Endothelial cell of umbilical vein (primary cell): Measurements from ENCODE around the gene MYO1G. TPM values are rescaled to one million over a fixed set of nuclear protein-coding genes. Genes with fewer than 3 reads are reported as not detected.
A peak's percentile ranks its signal among the peaks of the same experiment; 100 is the strongest.

ENCODE experiments used
- BruUV-seq: library from RNA; stranded (reverse); fragments of 400-500 nt; replicated peaks from 2 replicates; lab custom pipeline; 2021; lab: Mats Ljungman, UMichigan
- CTCF ChIA-PET: fragments of 300-600, 350-600 bp; sonication (Branson Sonifier 250); formaldehyde crosslinking; loops from one replicate; lab custom pipeline; 2021; ENCODE audit warnings: antibody characterized with exemption, inconsistent platforms; lab: Charles Lee
- POLR2A ChIA-PET: fragments of 300-600, 350-600 bp; sonication (Branson Sonifier 250); formaldehyde crosslinking; loops from one replicate; lab custom pipeline; 2021; ENCODE audit warnings: antibody characterized with exemption, inconsistent platforms; lab: Charles Lee
- DNase-seq: peaks from one replicate; pipeline ENCODE4 v3.0.0-alpha.2; 2011; ENCODE audit warnings: low read depth, low spot score
- FAIRE-seq: peaks from 2 replicates; lab custom pipeline; 2011; peaks lifted over from hg19 to GRCh38; lab: Jason Lieb, UNC
- H2AFZ ChIP-seq: 2 replicates; pipeline ENCODE4 v1.6.0; 2012; ENCODE audit warnings: low read depth, low read length, control low read depth, inconsistent platforms
- H3K27ac ChIP-seq: 2 replicates; pipeline ENCODE4 v1.5.1; 2011; ENCODE audit warnings: low read depth, mild to moderate bottlenecking, control low read depth, low read length, moderate library complexity; ENCODE audit not compliant: insufficient read depth
- H3K27me3 ChIP-seq, 2 experiments: 2 replicates each; pipeline versions ENCODE4 v1.6.0 to v1.6.1; 2011; ENCODE audit warnings: low read length in 2 of 2, mixed read lengths in 1 of 2; ENCODE audit not compliant: control insufficient read depth in 2 of 2, insufficient read depth in 2 of 2
- H3K36me3 ChIP-seq, 2 experiments: 2 replicates in 1 of 2; 3 replicates in 1 of 2; pipeline ENCODE4 v1.5.1; 2011; ENCODE audit warnings: low read length in 2 of 2, mild to moderate bottlenecking in 1 of 2, moderate library complexity in 1 of 2; ENCODE audit not compliant: control insufficient read depth in 2 of 2, insufficient read depth in 2 of 2; ENCODE audit errors: extremely low read depth in 1 of 2
- H3K4me1 ChIP-seq: 3 replicates; pipeline ENCODE4 v1.5.1; 2011; ENCODE audit warnings: mild to moderate bottlenecking, low read length; ENCODE audit not compliant: control insufficient read depth, insufficient read depth; ENCODE audit errors: extremely low read depth
- H3K4me2 ChIP-seq: 2 replicates; pipeline ENCODE4 v1.6.1; 2011; ENCODE audit warnings: low read length, control low read depth, mixed read lengths; ENCODE audit not compliant: insufficient read depth
- H3K4me3 ChIP-seq, 3 experiments: fragments of 200-600 bp in 1 of 3; sonication (generic), shearing (Covaris generic) in 1 of 3; replicated peaks in 1 of 3; 2 replicates each; pipeline ENCODE4 v1.5.1; 2011 to 2016; ENCODE audit warnings: control low read depth in 3 of 3, low read length in 3 of 3, mild to moderate bottlenecking in 2 of 3, inconsistent platforms in 1 of 3, low read depth in 1 of 3, moderate library complexity in 1 of 3; ENCODE audit not compliant: insufficient read depth in 1 of 3
- H3K79me2 ChIP-seq: 2 replicates; pipeline ENCODE4 v1.6.0; 2012; ENCODE audit warnings: low read length, inconsistent platforms; ENCODE audit not compliant: control insufficient read depth, insufficient read depth
- H3K9ac ChIP-seq: replicated peaks from 2 replicates; pipeline ENCODE3; 2011; ENCODE audit warnings: low read length, control low read depth; ENCODE audit not compliant: insufficient read depth; ENCODE audit errors: extremely low read depth
- H3K9me1 ChIP-seq: replicated peaks from 3 replicates; pipeline ENCODE4 v1.6.0; 2011; ENCODE audit warnings: mild to moderate bottlenecking, low read length; ENCODE audit not compliant: control insufficient read depth, insufficient read depth; ENCODE audit errors: extremely low read depth
- H3K9me3 ChIP-seq: replicated peaks from 2 replicates; pipeline ENCODE4 v1.5.1; 2012; ENCODE audit warnings: low read length, inconsistent platforms; ENCODE audit not compliant: control insufficient read depth, insufficient read depth
- H4K20me1 ChIP-seq: replicated peaks from 2 replicates; pipeline ENCODE3; 2011; ENCODE audit warnings: mild to moderate bottlenecking, low read length; ENCODE audit not compliant: control insufficient read depth, insufficient read depth; ENCODE audit errors: extremely low read depth
- CTCF ChIP-seq, 2 donors: IDR thresholded peaks; 1 replicate in 1 of 2; 2 replicates in 1 of 2; pipeline ENCODE4 v1.5.1; 2011; ENCODE audit warnings: low read length in 2 of 2, mild to moderate bottlenecking in 2 of 2, moderate library complexity in 2 of 2, control low read depth in 1 of 2, inconsistent platforms in 1 of 2, low read depth in 1 of 2; ENCODE audit not compliant: insufficient read depth in 1 of 2; ENCODE audit errors: extremely low read depth in 1 of 2
- EZH2 ChIP-seq: IDR thresholded peaks from 2 replicates; pipeline ENCODE4 v1.6.1; 2012; ENCODE audit warnings: borderline replicate concordance, low read depth, mild to moderate bottlenecking, moderate library complexity, low read length, inconsistent platforms; ENCODE audit not compliant: severe bottlenecking
- MAX ChIP-seq: IDR thresholded peaks from 2 replicates; pipeline ENCODE4 v1.6.1; 2011; ENCODE audit not compliant: insufficient read depth, insufficient read length
- MYC ChIP-seq: IDR thresholded peaks from one replicate; pipeline ENCODE4 v1.6.1; 2011; ENCODE audit warnings: mild to moderate bottlenecking, low read depth, low read length
- dilution Hi-C: fragments of 300-500 bp; cut with MboI; formaldehyde crosslinking; loops from one replicate; pipeline ENCODE4 v1.15.0; 2019; ENCODE audit warnings: low sequenced_read_pairs; ENCODE audit not compliant: extremely low pct_ligation_motif_present
- intact Hi-C: fragments of 100-400 bp; cut with micrococcal nuclease; formaldehyde crosslinking; loops from one replicate; pipeline ENCODE4 v1.10.0; 2022
- polyA plus RNA-seq, 4 experiments: library from polyadenylated mRNA; depleted of rRNA in 3 of 4; stranded (reverse) in 3 of 4; unstranded in 1 of 4; fragments of >200 nt; gene quantifications; 2 replicates each; pipeline versions ENCODE4 v1.2.1 to v1.2.3, GENCODE V29; 2011 to 2012; ENCODE audit warnings: missing spikeins in 1 of 4
- total RNA-seq: library from RNA; stranded (reverse); gene quantifications from 2 replicates; pipeline ENCODE4 v1.2.3, GENCODE V29; 2021

Gene MYO1G
- total and polyA plus RNA-seq, 2 donors (not counting 3 experiments of a cell fraction or from before 2014, with no cell fraction given) = 0.11 TPM; not detected in 1

- TF ChIP-seq CTCF (IDR thresholded peaks at IDR 0.05; ENCODE audit: extremely low read depth in 1 of 2, insufficient read depth in 1 of 2, low read depth in 1 of 2, low read length in 2 of 2) = peak in 1 of 2 donors; percentile 31
- no peak for TF ChIP-seq MYC
- no peak for TF ChIP-seq MAX
- no peak for TF ChIP-seq EZH2
- H3K4me2 ChIP-seq = no peak overlapping the region
- DNase-seq = peak; percentile 11
- intact Hi-C loops (no loop called here), dilution Hi-C loops (no loop called here)
- H4K20me1 ChIP-seq = no peaks in the 10 kb centered on the region
- peaks cover 2 to 4% of the 10 kb centered on the region in 2 experiments for H3K27me3 ChIP-seq
- POLR2A ChIA-PET = no interaction called here
- H3K9ac ChIP-seq = no peak overlapping the region
- no peaks in the 10 kb centered on the region for H3K36me3 ChIP-seq
- no peaks in the 10 kb centered on the region for H3K79me2 ChIP-seq
- CTCF ChIA-PET = interaction anchor here (1.7 to 6.3 kb wide), 3 partner anchors 9 to 172 kb away, joined by 3 to 55 read pairs (median 40); no protein-coding TSS in a partner anchor
- no peaks in the 10 kb centered on the region for H3K9me3 ChIP-seq
- no peak overlapping the region for H2AFZ ChIP-seq
- H3K27ac ChIP-seq = no peak overlapping the region
- peak; percentile 28 for FAIRE-seq
- BruUV-seq = no TSS peak
- peaks cover 3% of the 10 kb centered on the region for H3K4me1 ChIP-seq
- no peak overlapping the region for H3K4me3 ChIP-seq
- H3K9me1 ChIP-seq = no peaks in the 10 kb centered on the region
Observed at GRCh38 chr7:44964384-44964830, 14.4 kb downstream of the MYO1G start.
